SU-DHL-6 (cell line): ENCODE measurements around the gene GCNT3.

Experiments
- H2AFZ ChIP-seq: fragments of 200-600 bp; sonication (generic); 2 replicates; pipeline ENCODE4 v1.6.1; 2014; ENCODE audit warnings: low read depth, mild to moderate bottlenecking, moderate library complexity, mixed read lengths, antibody characterized with exemption, low read length; ENCODE audit not compliant: severe bottlenecking
- H3F3A ChIP-seq: fragments of 200-600 bp; shearing (Covaris generic); 2 replicates; pipeline ENCODE4 v1.6.0; 2016; ENCODE audit warnings: antibody characterized with exemption, mild to moderate bottlenecking; ENCODE audit not compliant: insufficient read depth
- H3K27ac ChIP-seq: fragments of 200-600 bp; sonication (generic); 2 replicates; pipeline ENCODE4 v1.5.1; 2016; ENCODE audit warnings: low read depth, mild to moderate bottlenecking, low read length, moderate library complexity, mixed read lengths
- H3K27me3 ChIP-seq: fragments of 200-600 bp; sonication (generic), shearing (Covaris generic); 2 replicates; pipeline ENCODE4 v1.6.0; 2014; ENCODE audit warnings: mild to moderate bottlenecking, low read length
- H3K36me3 ChIP-seq: fragments of 200-600 bp; sonication (generic); 2 replicates; pipeline ENCODE4 v1.6.1; 2014; ENCODE audit warnings: mild to moderate bottlenecking, low read length, mixed read lengths
- H3K4me2 ChIP-seq: fragments of 300-600, 200-600 bp; shearing (Covaris generic), sonication (generic); 2 replicates; pipeline ENCODE4 v1.6.0; 2014; ENCODE audit warnings: low read length, low read depth, mild to moderate bottlenecking; ENCODE audit not compliant: poor library complexity, severe bottlenecking
- H3K4me3 ChIP-seq: fragments of 200-600 bp; sonication (generic); 2 replicates; pipeline ENCODE4 v1.5.1; 2014; ENCODE audit warnings: antibody characterized with exemption, low read length, mild to moderate bottlenecking, mixed read lengths; ENCODE audit not compliant: insufficient read depth, poor library complexity, severe bottlenecking
- H3K79me2 ChIP-seq: fragments of 200-600 bp; sonication (generic); 2 replicates; pipeline ENCODE4 v1.6.1; 2014; ENCODE audit warnings: mild to moderate bottlenecking, low read length, moderate library complexity; ENCODE audit not compliant: insufficient read depth
- H3K9ac ChIP-seq: fragments of 200-600 bp; sonication (generic); 2 replicates; pipeline ENCODE4 v1.7.0; 2014; ENCODE audit warnings: mild to moderate bottlenecking, low read length
- H3K9me2 ChIP-seq: fragments of 200-600 bp; sonication (generic); replicated peaks from 2 replicates; pipeline ENCODE4 v1.6.1; 2014; ENCODE audit warnings: low read length; ENCODE audit not compliant: insufficient read depth
- H3K9me3 ChIP-seq: fragments of 200-600 bp; sonication (generic); 2 replicates; pipeline ENCODE4 v1.6.1; 2014; ENCODE audit warnings: low read length, mixed read lengths; ENCODE audit not compliant: insufficient read depth
- H4K20me1 ChIP-seq: fragments of 200-600 bp; sonication (generic); 2 replicates; pipeline ENCODE4 v1.6.1; 2014; ENCODE audit warnings: low read depth, mild to moderate bottlenecking, antibody characterized with exemption, low read length, moderate library complexity, mixed read lengths
- CTCF ChIP-seq: fragments of 200-600 bp; sonication (generic); IDR thresholded peaks from one replicate; pipeline ENCODE4 v1.5.1; 2017; ENCODE audit warnings: antibody characterized with exemption, mild to moderate bottlenecking, low read length, moderate library complexity; ENCODE audit not compliant: insufficient read depth, poor library complexity, severe bottlenecking
- EZH2phosphoT487 ChIP-seq: fragments of 200-600 bp; sonication (generic), shearing (Covaris generic); conservative IDR thresholded peaks from 2 replicates; pipeline ENCODE4 v1.6.1; 2018; ENCODE audit warnings: mild to moderate bottlenecking, antibody characterized with exemption, low read length, moderate library complexity, mixed read lengths

GCNT3 gene

GRCh38 chr15:59654046-59654445 lies 42.5 kb downstream of the GCNT3 start:
- no peak for TF ChIP-seq EZH2phosphoT487
- TF ChIP-seq CTCF: no peak
- Histone ChIP-seq H3K79me2 (peaks cover 50% of the 10 kb centered on the region), H3K9ac (no peak overlapping the region), H3K27ac (no peak overlapping the region), H4K20me1 (no peaks in the 10 kb centered on the region; the same call in 1 of the 2 replicates), H2AFZ (no peak overlapping the region), H3K4me3 (no peak overlapping the region), H3K36me3 (peaks cover 38% of the 10 kb centered on the region), H3K9me3 (no peaks in the 10 kb centered on the region), H3K27me3 (no peaks in the 10 kb centered on the region), H3K4me2 (no peak overlapping the region), H3K9me2 (no peaks in the 10 kb centered on the region), H3F3A (peaks cover 8% of the 10 kb centered on the region; the same call in 1 of the 2 replicates)

- no peak for TF ChIP-seq CTCF
- TF ChIP-seq EZH2phosphoT487: no peak
- Histone ChIP-seq H3K9ac (peak within 1 kb of the TSS; percentile 95), H3K4me2 (peak within 1 kb of the TSS; percentile 90), H3K27me3 (no peaks in the 10 kb centered on the region), H2AFZ (peak within 1 kb of the TSS; percentile 81), H3K9me2 (no peaks in the 10 kb centered on the region), H3K9me3 (no peaks in the 10 kb centered on the region), H3K79me2 (peaks cover 50% of the 10 kb centered on the region), H3K27ac (peak within 1 kb of the TSS; percentile 54), H3K4me3 (peak within 1 kb of the TSS; percentile 76), H4K20me1 (no peaks in the 10 kb centered on the region), H3K36me3 (peaks cover 19% of the 10 kb centered on the region), H3F3A (peaks cover 18% of the 10 kb centered on the region)
These were observed 45.5 kb downstream of the GCNT3 start, which contains the start of gene GTF2A2 for GRCh38 chr15:59656897-59657634. Gene GTF2A2, minus strand, starts transcription at chr15:59657515. Its CDS starts 5,238 bp downstream, at chr15:59652277.

GRCh38 chr15:59657635-59658125 lies 46.1 kb downstream of the GCNT3 start:
- TF ChIP-seq CTCF (no peak), EZH2phosphoT487 (no peak)
- Histone ChIP-seq H3K27me3 (no peaks in the 10 kb centered on the region), H3K4me2 (peak overlapping the region; percentile 90), H3K4me3 (peak overlapping the region; percentile 76), H3K79me2 (peaks cover 46% of the 10 kb centered on the region), H4K20me1 (no peaks in the 10 kb centered on the region), H3F3A (peaks cover 21% of the 10 kb centered on the region), H2AFZ (peak overlapping the region; percentile 81), H3K9me2 (no peaks in the 10 kb centered on the region), H3K9ac (peak overlapping the region; percentile 95), H3K9me3 (no peaks in the 10 kb centered on the region), H3K36me3 (peaks cover 19% of the 10 kb centered on the region), H3K27ac (no peak overlapping the region)
